H1 (cell line): ENCODE data around the gene PRKCA. TPM values are rescaled to one million over a fixed set of nuclear protein-coding genes. Genes with fewer than 3 reads are reported as not detected.

ENCODE experiments used
- CTCF ChIA-PET: fragments of 300-600 bp; sonication (Branson Sonifier 250); formaldehyde crosslinking; loops from one replicate; lab custom pipeline; 2021; ENCODE audit not compliant: partially characterized antibody; lab: Charles Lee
- POLR2A ChIA-PET: fragments of 300-600 bp; sonication (Branson Sonifier 250); formaldehyde crosslinking; loops from one replicate; lab custom pipeline; 2021; ENCODE audit warnings: inconsistent platforms; ENCODE audit not compliant: partially characterized antibody; lab: Charles Lee
- DNase-seq, 2 experiments: peaks; one replicate each; pipeline versions ENCODE4 v3.0.0 to v3.0.0-alpha.2; 2010 to 2022; ENCODE audit warnings: low spot score in 2 of 2, low read depth in 1 of 2, mixed read lengths in 1 of 2
- FAIRE-seq: peaks from 2 replicates; lab custom pipeline; 2011; peaks lifted over from hg19 to GRCh38; lab: Jason Lieb, UNC
- H2AFZ ChIP-seq: 2 replicates; pipeline ENCODE4 v1.8.1; 2012; ENCODE audit warnings: low read length, inconsistent platforms
- H2AK5ac ChIP-seq: 2 replicates; pipeline ENCODE4 v1.6.1; 2013; ENCODE audit warnings: low read depth, low read length
- H2BK120ac ChIP-seq: replicated peaks from 2 replicates; pipeline ENCODE3; 2013; ENCODE audit warnings: low read depth, low read length, inconsistent platforms
- H2BK12ac ChIP-seq: 2 replicates; pipeline ENCODE4 v1.6.1; 2013; ENCODE audit warnings: low read depth, low read length
- H2BK15ac ChIP-seq: 2 replicates; pipeline ENCODE4 v1.6.1; 2013; ENCODE audit warnings: low read length
- H2BK20ac ChIP-seq: 2 replicates; pipeline ENCODE4 v1.6.1; 2013; ENCODE audit warnings: low read length
- H2BK5ac ChIP-seq: 2 replicates; pipeline ENCODE4 v1.6.1; 2013; ENCODE audit warnings: low read depth, low read length
- H3K14ac ChIP-seq: 2 replicates; pipeline ENCODE4 v1.6.1; 2013; ENCODE audit warnings: inconsistent platforms; ENCODE audit not compliant: insufficient read length
- H3K18ac ChIP-seq: 2 replicates; pipeline ENCODE4 v1.6.1; 2013; ENCODE audit warnings: low read length; ENCODE audit errors: extremely low read depth
- H3K23ac ChIP-seq: 2 replicates; pipeline ENCODE4 v1.6.1; 2013; ENCODE audit warnings: inconsistent platforms; ENCODE audit not compliant: insufficient read length
- H3K23me2 ChIP-seq: 2 replicates; pipeline ENCODE4 v1.6.1; 2013; ENCODE audit warnings: low read depth, low read length
- H3K27ac ChIP-seq: 2 replicates; pipeline ENCODE4 v1.6.1; 2011; ENCODE audit warnings: low read depth, low read length, inconsistent platforms
- H3K27me3 ChIP-seq, 4 experiments: replicated peaks in 1 of 4; 1 replicate in 1 of 4; 2 replicates in 3 of 4; pipeline versions ENCODE4 v1.6.1 to v1.8.1; 2011 to 2013; ENCODE audit warnings: low read length in 3 of 4, mild to moderate bottlenecking in 3 of 4, inconsistent platforms in 2 of 4, mixed read lengths in 2 of 4, moderate library complexity in 1 of 4; ENCODE audit not compliant: control insufficient read depth in 3 of 4, insufficient read depth in 3 of 4; ENCODE audit errors: extremely low read depth in 1 of 4
- H3K36me3 ChIP-seq, 4 experiments: 2 replicates each; pipeline versions ENCODE4 v1.6.1 to v1.8.1; 2011 to 2013; ENCODE audit warnings: mild to moderate bottlenecking in 4 of 4, low read length in 3 of 4, moderate library complexity in 2 of 4, control low read depth in 1 of 4, inconsistent platforms in 1 of 4; ENCODE audit not compliant: insufficient read depth in 4 of 4, control insufficient read depth in 2 of 4
- H3K4ac ChIP-seq: replicated peaks from 2 replicates; pipeline ENCODE3; 2013; ENCODE audit warnings: low read length, low read depth, mixed read lengths, inconsistent platforms; ENCODE audit not compliant: insufficient read length
- H3K4me1 ChIP-seq, 4 experiments: replicated peaks in 1 of 4; 1 replicate in 1 of 4; 2 replicates in 3 of 4; pipeline versions ENCODE4 v1.6.1 to v1.8.1; 2011 to 2013; ENCODE audit warnings: low read length in 3 of 4, inconsistent platforms in 2 of 4, mixed read lengths in 1 of 4; ENCODE audit not compliant: insufficient read depth in 4 of 4, control insufficient read depth in 3 of 4
- H3K4me2 ChIP-seq, 2 experiments: 2 replicates each; pipeline versions ENCODE4 v1.6.1 to v1.8.1; 2011 to 2013; ENCODE audit warnings: low read depth in 2 of 2, low read length in 2 of 2, control low read depth in 1 of 2, inconsistent platforms in 1 of 2, mild to moderate bottlenecking in 1 of 2; ENCODE audit not compliant: insufficient read depth in 1 of 2
- H3K4me3 ChIP-seq, 4 experiments: fragments of 200-600, 300-600 bp in 1 of 4; sonication (generic), shearing (Covaris generic), sonication (Bioruptor Twin) in 1 of 4; 2 replicates each; pipeline versions ENCODE4 v1.5.1 to v1.8.1; 2011 to 2016; ENCODE audit warnings: low read length in 4 of 4, low read depth in 3 of 4, control low read depth in 2 of 4, inconsistent platforms in 2 of 4, mild to moderate bottlenecking in 2 of 4, mixed read lengths in 1 of 4, moderate library complexity in 1 of 4; ENCODE audit not compliant: insufficient read depth in 2 of 4; ENCODE audit errors: extremely low read depth in 1 of 4
- H3K56ac ChIP-seq: replicated peaks from 2 replicates; pipeline ENCODE3; 2013; ENCODE audit warnings: low read depth, mild to moderate bottlenecking, mixed read lengths, low read length, inconsistent platforms; ENCODE audit not compliant: insufficient read length
- H3K79me1 ChIP-seq: 2 replicates; pipeline ENCODE4 v1.6.1; 2013; ENCODE audit warnings: low read depth, low read length, control low read depth
- H3K79me2 ChIP-seq, 2 experiments: 2 replicates each; pipeline versions ENCODE4 v1.6.1 to v1.8.1; 2012 to 2013; ENCODE audit warnings: low read length in 2 of 2, mild to moderate bottlenecking in 2 of 2, inconsistent platforms in 1 of 2; ENCODE audit not compliant: insufficient read depth in 2 of 2, control insufficient read depth in 1 of 2
- H3K9ac ChIP-seq, 4 experiments: replicated peaks in 1 of 4; 1 replicate in 1 of 4; 2 replicates in 3 of 4; pipeline versions ENCODE4 v1.6.1 to v1.8.1; 2011 to 2013; ENCODE audit warnings: low read depth in 3 of 4, low read length in 3 of 4, control low read depth in 2 of 4, mild to moderate bottlenecking in 2 of 4, moderate library complexity in 2 of 4, inconsistent platforms in 1 of 4; ENCODE audit errors: extremely low read depth in 1 of 4
- H3K9me3 ChIP-seq, 2 experiments: 2 replicates each; pipeline versions ENCODE4 v1.6.1 to v1.8.1; 2012 to 2013; ENCODE audit warnings: mild to moderate bottlenecking in 2 of 2, moderate library complexity in 2 of 2, control low read depth in 1 of 2, inconsistent platforms in 1 of 2, low read depth in 1 of 2, low read length in 1 of 2, mixed read lengths in 1 of 2; ENCODE audit not compliant: insufficient read depth in 2 of 2
- H4K20me1 ChIP-seq, 2 experiments: replicated peaks in 1 of 2; 2 replicates each; pipeline versions ENCODE3 to v1.8.1; 2011 to 2013; ENCODE audit warnings: inconsistent platforms in 2 of 2, low read length in 2 of 2, mild to moderate bottlenecking in 1 of 2; ENCODE audit not compliant: insufficient read depth in 2 of 2, control insufficient read depth in 1 of 2
- H4K5ac ChIP-seq: 2 replicates; pipeline ENCODE4 v1.6.1; 2013; ENCODE audit warnings: low read length, low read depth, mixed read lengths, inconsistent platforms; ENCODE audit not compliant: insufficient read length
- H4K8ac ChIP-seq: 2 replicates; pipeline ENCODE4 v1.8.0; 2013; ENCODE audit warnings: mild to moderate bottlenecking, moderate library complexity, low read length, inconsistent platforms; ENCODE audit not compliant: insufficient read depth; ENCODE audit errors: extremely low read depth
- H4K91ac ChIP-seq: replicated peaks from 2 replicates; pipeline ENCODE3; 2013; ENCODE audit warnings: low read length, mixed read lengths, inconsistent platforms; ENCODE audit not compliant: insufficient read length
- EP300 ChIP-seq, 2 experiments: IDR thresholded peaks; 1 replicate in 1 of 2; 2 replicates in 1 of 2; pipeline ENCODE4 v1.6.1; 2011 to 2012; ENCODE audit warnings: low read depth in 2 of 2, low read length in 2 of 2, mild to moderate bottlenecking in 2 of 2, borderline replicate concordance in 1 of 2, inconsistent platforms in 1 of 2, moderate library complexity in 1 of 2
- GABPA ChIP-seq: IDR thresholded peaks from 2 replicates; pipeline ENCODE4 v1.6.1; 2011; ENCODE audit warnings: mild to moderate bottlenecking, low read length, moderate library complexity, borderline replicate concordance; ENCODE audit not compliant: insufficient read depth
- GTF2F1 ChIP-seq: IDR thresholded peaks from 2 replicates; pipeline ENCODE4 v1.6.1; 2012; ENCODE audit warnings: low read depth, low read length, improper control_type of control experiment, borderline replicate concordance
- HDAC6 ChIP-seq: IDR thresholded peaks from one replicate; pipeline ENCODE4 v1.7.1; 2012; ENCODE audit warnings: low read depth, mild to moderate bottlenecking, inconsistent platforms, low read length, moderate library complexity
- KDM4A ChIP-seq: IDR thresholded peaks from one replicate; pipeline ENCODE4 v1.7.1; 2012; ENCODE audit warnings: low read depth, mild to moderate bottlenecking, moderate library complexity, low read length, inconsistent platforms; ENCODE audit not compliant: severe bottlenecking
- POLR2A ChIP-seq, 2 experiments: IDR thresholded peaks; 1 replicate in 1 of 2; 2 replicates in 1 of 2; pipeline ENCODE4 v1.6.1; 2011; ENCODE audit warnings: low read depth in 2 of 2, low read length in 2 of 2, mild to moderate bottlenecking in 2 of 2; ENCODE audit errors: control extremely low read depth in 1 of 2
- RAD21 ChIP-seq, 2 experiments: IDR thresholded peaks in 1 of 2; conservative IDR thresholded peaks in 1 of 2; 2 replicates each; pipeline ENCODE4 v1.6.1; 2011; ENCODE audit warnings: low read depth in 2 of 2, low read length in 2 of 2, improper control_type of control experiment in 1 of 2, inconsistent platforms in 1 of 2, mild to moderate bottlenecking in 1 of 2, moderate library complexity in 1 of 2
- RBBP5 ChIP-seq: IDR thresholded peaks from 2 replicates; pipeline ENCODE4 v1.7.1; 2012; ENCODE audit warnings: low read depth, mild to moderate bottlenecking, inconsistent platforms, low read length, moderate library complexity, borderline replicate concordance
- RFX5 ChIP-seq: IDR thresholded peaks from 2 replicates; pipeline ENCODE4 v1.6.1; 2011; ENCODE audit warnings: low read depth, low read length, improper control_type of control experiment, borderline replicate concordance
- SIRT6 ChIP-seq: IDR thresholded peaks from one replicate; pipeline ENCODE4 v1.7.1; 2012; ENCODE audit warnings: low read length, inconsistent platforms
- SIX5 ChIP-seq: IDR thresholded peaks from 2 replicates; pipeline ENCODE4 v1.6.1; 2011; ENCODE audit warnings: mild to moderate bottlenecking, low read depth, low read length
- TAF1 ChIP-seq: IDR thresholded peaks from 2 replicates; pipeline ENCODE4 v1.6.1; 2011; ENCODE audit warnings: mild to moderate bottlenecking, low read depth, low read length
- TBP ChIP-seq: IDR thresholded peaks from 2 replicates; pipeline ENCODE4 v1.6.1; 2011; ENCODE audit warnings: low read depth, low read length, improper control_type of control experiment
- ZNF274 ChIP-seq: IDR thresholded peaks from 2 replicates; pipeline ENCODE4 v1.7.0; 2012; ENCODE audit warnings: low read length, borderline replicate concordance; ENCODE audit errors: extremely low read depth
- WGBS, 2 experiments: shearing (Covaris generic) in 1 of 2; methylation state at CpG; one replicate each; pipeline versions ENCODE4 v1.1.6 to v1.1.7; 2013 to 2015; ENCODE audit warnings: low lambda C conversion rate in 2 of 2, mixed read lengths in 2 of 2, inconsistent platforms in 1 of 2, low coverage in 1 of 2, missing lambda C conversion rate in 1 of 2; ENCODE audit not compliant: insufficient replicate concordance in 2 of 2, insufficient coverage in 1 of 2, insufficient read length in 1 of 2; ENCODE audit errors: extremely low coverage in 1 of 2, missing lambda C conversion rate in 1 of 2; 5-methylcytosine and 5-hydroxymethylcytosine counted together
- polyA plus RNA-seq, 7 experiments: library from polyadenylated mRNA; depleted of rRNA in 3 of 7; stranded (reverse) in 5 of 7; unstranded in 2 of 7; fragments of >200 nt in 5 of 7; fragments of 200-250 nt in 2 of 7; gene quantifications; 1 replicate in 5 of 7; 2 replicates in 1 of 7; 4 replicates in 1 of 7; pipeline versions ENCODE4 v1.2.1 to v1.2.3, GENCODE V29; 2011 to 2013; ENCODE audit warnings: missing spikeins in 2 of 7, mixed read lengths in 2 of 7
- total RNA-seq: library from RNA; stranded (reverse); fragmentation: NEBNext Ultra II Directional; extraction: Animal tissue kit (Norgen Biotek cat#: 25700); gene quantifications from 2 replicates; pipeline ENCODE4 v1.2.1, GENCODE V29; 2021

The PRKCA gene
- total and polyA plus RNA-seq, 2 of the 8 experiments (the other 6 are each of a cell fraction or from before 2014, with no cell fraction given): 5.8 to 17.8 TPM

- no peaks in the 10 kb centered on the region for H3K36me3 ChIP-seq
- no peak overlapping the region for H4K5ac ChIP-seq
- DNase-seq (no peak), FAIRE-seq (no peak)
- H2BK5ac ChIP-seq: no peak overlapping the region
- POLR2A ChIA-PET: interaction anchor here (1.3 kb wide), 2 partner anchors 9 to 10 kb away, joined by 3 read pairs; no protein-coding TSS in a partner anchor
- no peak overlapping the region for H3K4me2 ChIP-seq
- no peaks in the 10 kb centered on the region for H3K27me3 ChIP-seq
- H3K14ac ChIP-seq: no peak overlapping the region
- no peaks in the 10 kb centered on the region for H3K79me1 ChIP-seq
- H3K79me2 ChIP-seq: no peaks in the 10 kb centered on the region
- H2BK15ac ChIP-seq: 0 out of 2 replicates have a peak overlapping the region, but pooled peaks have one; percentile 46
- no peak overlapping the region for H3K27ac ChIP-seq
- H3K4me3 ChIP-seq: no peak overlapping the region
- H4K91ac ChIP-seq: no peak overlapping the region
- H3K23ac ChIP-seq: no peak overlapping the region
- H2BK120ac ChIP-seq: no peak overlapping the region
- H3K56ac ChIP-seq: no peak overlapping the region
- H2AFZ ChIP-seq: no peak overlapping the region
- H3K9me3 ChIP-seq: no peaks in the 10 kb centered on the region
- no peak overlapping the region for H3K18ac ChIP-seq
- H4K20me1 ChIP-seq: no peaks in the 10 kb centered on the region
- no peak overlapping the region for H2AK5ac ChIP-seq
- CTCF ChIA-PET: interaction anchor here (1.2 to 1.9 kb wide), 4 partner anchors 8 to 20 kb away, joined by 3 to 7 read pairs (median 4); no protein-coding TSS in a partner anchor
- H3K9ac ChIP-seq: no peak overlapping the region
- peaks cover 0 to 6% (median 2%) of the 10 kb centered on the region in 4 experiments; a peak in 1 of 7 replicates for H3K4me1 ChIP-seq
- 0 out of 2 replicates have a peak overlapping the region, but pooled peaks have one; percentile 29 for H2BK12ac ChIP-seq
- H3K4ac ChIP-seq: no peak overlapping the region
- H4K8ac ChIP-seq: no peak overlapping the region
- H3K23me2 ChIP-seq: no peaks in the 10 kb centered on the region
- 95% methylated on average over 7 of the region's 7 CpGs; no CpG with 5 or more reads in 1 of the 2 experiments for WGBS, 2 experiments
- H2BK20ac ChIP-seq: no peak overlapping the region
- no peak for TF ChIP-seq GTF2F1
- no peak for TF ChIP-seq KDM4A
- TF ChIP-seq TAF1: no peak
- no peak for TF ChIP-seq HDAC6
- no peak for TF ChIP-seq RAD21 (IDR thresholded peaks at IDR 0.05 in 1 of 2, conservative IDR thresholded peaks at IDR 0.05 in 1 of 2; ENCODE audit: low read depth in 2 of 2, low read length in 2 of 2)
- no peak for TF ChIP-seq SIRT6
- no peak for TF ChIP-seq TBP
- TF ChIP-seq RFX5: no peak
- no peak for TF ChIP-seq RBBP5
- TF ChIP-seq POLR2A (IDR thresholded peaks at IDR 0.05; ENCODE audit: control extremely low read depth in 1 of 2, low read depth in 2 of 2, low read length in 2 of 2): no peak
- TF ChIP-seq ZNF274: no peak
- TF ChIP-seq SIX5: no peak
- TF ChIP-seq GABPA: no peak
- TF ChIP-seq EP300 (IDR thresholded peaks at IDR 0.05; ENCODE audit: borderline replicate concordance in 1 of 2, low read depth in 2 of 2, low read length in 2 of 2): no peak
These were observed 352.4 kb downstream of the PRKCA start for GRCh38 chr17:66654764-66655163.
